H1 (cell line): ENCODE results near the gene ACTR3C. TPM values are rescaled to one million over a fixed set of nuclear protein-coding genes. Genes with fewer than 3 reads are reported as not detected.

ENCODE experiments used
- BCL11A ChIP-seq, 2 experiments: IDR thresholded peaks; one replicate each; pipeline ENCODE4 v1.6.1; 2011; ENCODE audit warnings: low read depth in 2 of 2, low read length in 2 of 2, mild to moderate bottlenecking in 2 of 2
- GABPA ChIP-seq: IDR thresholded peaks from 2 replicates; pipeline ENCODE4 v1.6.1; 2011; ENCODE audit warnings: mild to moderate bottlenecking, low read length, moderate library complexity, borderline replicate concordance; ENCODE audit not compliant: insufficient read depth
- KDM1A ChIP-seq: fragments of 200-600, 300-600 bp; sonication (generic); IDR thresholded peaks from 2 replicates; pipeline ENCODE4 v1.7.1; 2016; ENCODE audit warnings: mild to moderate bottlenecking, low read length, borderline replicate concordance
- KDM5A ChIP-seq: fragments of 200-600 bp; IDR thresholded peaks from 2 replicates; pipeline ENCODE4 v1.7.1; 2012; ENCODE audit warnings: mild to moderate bottlenecking, low read length, inconsistent platforms, mixed read lengths
- POLR2AphosphoS5 ChIP-seq: IDR thresholded peaks from 2 replicates; pipeline ENCODE4 v1.6.1; 2011; ENCODE audit warnings: low read depth, low read length
- SAP30 ChIP-seq: fragments of 300-600 bp; sonication (generic); IDR thresholded peaks from 2 replicates; pipeline ENCODE4 v1.7.1; 2012; ENCODE audit warnings: low read length, moderate library complexity, mild to moderate bottlenecking, inconsistent platforms; ENCODE audit not compliant: insufficient read depth, insufficient replicate concordance
- SIN3A ChIP-seq, 2 experiments: IDR thresholded peaks in 1 of 2; conservative IDR thresholded peaks in 1 of 2; 2 replicates each; pipeline ENCODE4 v1.6.1; 2011 to 2012; ENCODE audit warnings: low read length in 2 of 2, improper control_type of control experiment in 1 of 2, low read depth in 1 of 2, mild to moderate bottlenecking in 1 of 2
- SP4 ChIP-seq: IDR thresholded peaks from 2 replicates; pipeline ENCODE4 v1.6.1; 2012; ENCODE audit warnings: low read length, inconsistent platforms
- polyA plus RNA-seq, 7 experiments: library from polyadenylated mRNA; depleted of rRNA in 3 of 7; stranded (reverse) in 5 of 7; unstranded in 2 of 7; fragments of >200 nt in 5 of 7; fragments of 200-250 nt in 2 of 7; gene quantifications; 1 replicate in 5 of 7; 2 replicates in 1 of 7; 4 replicates in 1 of 7; pipeline versions ENCODE4 v1.2.1 to v1.2.3, GENCODE V29; 2011 to 2013; ENCODE audit warnings: missing spikeins in 2 of 7, mixed read lengths in 2 of 7
- total RNA-seq: library from RNA; stranded (reverse); fragmentation: NEBNext Ultra II Directional; extraction: Animal tissue kit (Norgen Biotek cat#: 25700); gene quantifications from 2 replicates; pipeline ENCODE4 v1.2.1, GENCODE V29; 2021

The ACTR3C gene
- total and polyA plus RNA-seq, 2 of the 8 experiments (the other 6 are each of a cell fraction or from before 2014, with no cell fraction given) = 1.5 TPM; not detected in 1

DNA sequence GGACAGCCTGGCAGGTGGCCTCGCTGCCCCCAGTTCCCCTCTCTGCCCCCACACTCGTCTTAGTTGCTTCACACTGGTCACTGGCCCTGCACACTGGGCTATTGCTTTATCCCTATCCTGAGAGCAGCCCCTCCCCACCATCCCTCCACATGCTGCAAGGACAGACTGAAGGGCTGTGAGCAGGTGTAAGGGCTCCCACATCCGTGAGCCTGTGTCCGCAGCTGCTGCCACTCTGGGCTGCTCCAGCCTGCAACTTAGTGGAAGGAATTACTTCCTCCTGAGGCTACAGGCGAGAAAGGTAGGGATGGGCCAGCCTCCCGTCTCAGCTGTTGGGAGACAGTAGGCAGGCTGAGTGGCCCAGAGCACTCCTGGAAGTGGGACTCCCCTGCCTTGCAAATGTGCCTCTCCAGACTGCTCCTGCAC lies 14.3 kb upstream of the ACTR3C start (continued):
- TF ChIP-seq SIN3A (conservative IDR thresholded peaks at IDR 0.05 in 1 of 2, IDR thresholded peaks at IDR 0.05 in 1 of 2; ENCODE audit: low read depth in 1 of 2, low read length in 2 of 2) (no peak), GABPA (no peak), KDM5A (no peak), SAP30 (no peak), SP4 (no peak), KDM1A (no peak), POLR2AphosphoS5 (no peak), BCL11A (IDR thresholded peaks at IDR 0.05; ENCODE audit: low read depth in 2 of 2, low read length in 2 of 2) (no peak)
